ENCODE measurements around the gene NCAM1.

GRCh38 chr11:113278925-113279324, 317.7 kb downstream of the NCAM1 start:
- TF ChIP-seq ZNF768 (tag by site-specific recombination; IDR thresholded peaks at IDR 0.05), result no peak
- TF ChIP-seq ZNF501 (tag by site-specific recombination; IDR thresholded peaks at IDR 0.05), result no peak
- no peak for TF ChIP-seq ZNF274 (IDR thresholded peaks at IDR 0.05; ENCODE audit: low read length)
- TF ChIP-seq ZNF274 (tag by site-specific recombination; IDR thresholded peaks at IDR 0.05; ENCODE audit: borderline replicate concordance), result no peak
- TF ChIP-seq GLI4 (tag by site-specific recombination; IDR thresholded peaks at IDR 0.05), result no peak
- no peak for TF ChIP-seq ZNF239 (tag by site-specific recombination; IDR thresholded peaks at IDR 0.05)
- TF ChIP-seq ZNF530 (tag by site-specific recombination; IDR thresholded peaks at IDR 0.05; ENCODE audit: low read depth), result no peak
- TF ChIP-seq CTCF (tag by site-specific recombination; IDR thresholded peaks at IDR 0.05), result no peak
- TF ChIP-seq, protein P1, sequence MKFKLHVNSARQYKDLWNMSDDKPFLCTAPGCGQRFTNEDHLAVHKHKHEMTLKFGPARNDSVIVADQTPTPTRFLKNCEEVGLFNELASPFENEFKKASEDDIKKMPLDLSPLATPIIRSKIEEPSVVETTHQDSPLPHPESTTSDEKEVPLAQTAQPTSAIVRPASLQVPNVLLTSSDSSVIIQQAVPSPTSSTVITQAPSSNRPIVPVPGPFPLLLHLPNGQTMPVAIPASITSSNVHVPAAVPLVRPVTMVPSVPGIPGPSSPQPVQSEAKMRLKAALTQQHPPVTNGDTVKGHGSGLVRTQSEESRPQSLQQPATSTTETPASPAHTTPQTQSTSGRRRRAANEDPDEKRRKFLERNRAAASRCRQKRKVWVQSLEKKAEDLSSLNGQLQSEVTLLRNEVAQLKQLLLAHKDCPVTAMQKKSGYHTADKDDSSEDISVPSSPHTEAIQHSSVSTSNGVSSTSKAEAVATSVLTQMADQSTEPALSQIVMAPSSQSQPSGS (tag by site-specific recombination; IDR thresholded peaks at IDR 0.05; ENCODE audit: low read depth), result no peak
- TF ChIP-seq ZBTB8A (tag by site-specific recombination; IDR thresholded peaks at IDR 0.05), result no peak
- TF ChIP-seq KLF1 (tag by site-specific recombination; IDR thresholded peaks at IDR 0.05), result no peak
- no peak for TF ChIP-seq ZNF138 (tag by site-specific recombination; IDR thresholded peaks at IDR 0.05; ENCODE audit: borderline replicate concordance)
- no peak for TF ChIP-seq FEZF1 (tag by site-specific recombination; IDR thresholded peaks at IDR 0.05)
- no peak for TF ChIP-seq ZBTB1 (tag by site-specific recombination; IDR thresholded peaks at IDR 0.05)
- TF ChIP-seq, protein P2, sequence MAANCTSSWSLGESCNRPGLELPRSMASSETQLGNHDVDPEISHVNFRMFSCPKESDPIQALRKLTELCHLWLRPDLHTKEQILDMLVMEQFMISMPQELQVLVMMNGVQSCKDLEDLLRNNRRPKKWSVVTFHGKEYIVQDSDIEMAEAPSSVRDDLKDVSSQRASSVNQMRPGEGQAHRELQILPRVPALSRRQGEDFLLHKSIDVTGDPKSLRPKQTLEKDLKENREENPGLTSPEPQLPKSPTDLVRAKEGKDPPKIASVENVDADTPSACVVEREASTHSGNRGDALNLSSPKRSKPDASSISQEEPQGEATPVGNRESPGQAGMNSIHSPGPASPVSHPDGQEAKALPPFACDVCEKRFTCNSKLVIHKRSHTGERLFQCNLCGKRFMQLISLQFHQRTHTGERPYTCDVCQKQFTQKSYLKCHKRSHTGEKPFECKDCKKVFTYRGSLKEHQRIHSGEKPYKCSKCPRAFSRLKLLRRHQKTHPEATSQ (tag by site-specific recombination; IDR thresholded peaks at IDR 0.05), result no peak

Data from HEK293 (cell line).